Cardiac atrium fibroblast (primary cell): ENCODE data around the gene MSH6. TPM values are rescaled to one million over a fixed set of nuclear protein-coding genes. Genes with fewer than 3 reads are reported as not detected.

Experiments used
- total RNA-seq: library from RNA; depleted of rRNA; stranded (reverse); fragments of >200 nt; gene quantifications from 2 replicates; pipeline ENCODE4 v1.2.3, GENCODE V29; 2015

The MSH6 gene, protein sequence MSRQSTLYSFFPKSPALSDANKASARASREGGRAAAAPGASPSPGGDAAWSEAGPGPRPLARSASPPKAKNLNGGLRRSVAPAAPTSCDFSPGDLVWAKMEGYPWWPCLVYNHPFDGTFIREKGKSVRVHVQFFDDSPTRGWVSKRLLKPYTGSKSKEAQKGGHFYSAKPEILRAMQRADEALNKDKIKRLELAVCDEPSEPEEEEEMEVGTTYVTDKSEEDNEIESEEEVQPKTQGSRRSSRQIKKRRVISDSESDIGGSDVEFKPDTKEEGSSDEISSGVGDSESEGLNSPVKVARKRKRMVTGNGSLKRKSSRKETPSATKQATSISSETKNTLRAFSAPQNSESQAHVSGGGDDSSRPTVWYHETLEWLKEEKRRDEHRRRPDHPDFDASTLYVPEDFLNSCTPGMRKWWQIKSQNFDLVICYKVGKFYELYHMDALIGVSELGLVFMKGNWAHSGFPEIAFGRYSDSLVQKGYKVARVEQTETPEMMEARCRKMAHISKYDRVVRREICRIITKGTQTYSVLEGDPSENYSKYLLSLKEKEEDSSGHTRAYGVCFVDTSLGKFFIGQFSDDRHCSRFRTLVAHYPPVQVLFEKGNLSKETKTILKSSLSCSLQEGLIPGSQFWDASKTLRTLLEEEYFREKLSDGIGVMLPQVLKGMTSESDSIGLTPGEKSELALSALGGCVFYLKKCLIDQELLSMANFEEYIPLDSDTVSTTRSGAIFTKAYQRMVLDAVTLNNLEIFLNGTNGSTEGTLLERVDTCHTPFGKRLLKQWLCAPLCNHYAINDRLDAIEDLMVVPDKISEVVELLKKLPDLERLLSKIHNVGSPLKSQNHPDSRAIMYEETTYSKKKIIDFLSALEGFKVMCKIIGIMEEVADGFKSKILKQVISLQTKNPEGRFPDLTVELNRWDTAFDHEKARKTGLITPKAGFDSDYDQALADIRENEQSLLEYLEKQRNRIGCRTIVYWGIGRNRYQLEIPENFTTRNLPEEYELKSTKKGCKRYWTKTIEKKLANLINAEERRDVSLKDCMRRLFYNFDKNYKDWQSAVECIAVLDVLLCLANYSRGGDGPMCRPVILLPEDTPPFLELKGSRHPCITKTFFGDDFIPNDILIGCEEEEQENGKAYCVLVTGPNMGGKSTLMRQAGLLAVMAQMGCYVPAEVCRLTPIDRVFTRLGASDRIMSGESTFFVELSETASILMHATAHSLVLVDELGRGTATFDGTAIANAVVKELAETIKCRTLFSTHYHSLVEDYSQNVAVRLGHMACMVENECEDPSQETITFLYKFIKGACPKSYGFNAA (N-terminal part only)
- 28.0 and 28.5 TPM in 2 replicates for total RNA-seq

GRCh38 chr2:47782671-47783485, at the start of gene MSH6:
MSH6 (plus strand) TSS chr2:47783145; CDS start chr2:47783234, 89 bp downstream.

Other genes starting within 250 kb of the MSH6 start
- not detected in 2 replicates for gene KCNK12, start 212.2 kb upstream of the MSH6 start, total RNA-seq
- 26.7 and 32.7 TPM in 2 replicates for gene FBXO11, start 123.4 kb downstream of the MSH6 start, total RNA-seq